HepG2 (cell line): ENCODE data around the gene HSD17B8. TPM values are rescaled to one million over a fixed set of nuclear protein-coding genes. Genes with fewer than 3 reads are reported as not detected.

ENCODE experiments used
- ARID3A ChIP-seq: IDR thresholded peaks from 2 replicates; pipeline ENCODE4 v1.6.1; 2012; ENCODE audit warnings: low read depth, low read length, improper control_type of control experiment
- MZF1 ChIP-seq: sonication (generic); formaldehyde crosslinking; IDR thresholded peaks from 2 replicates; pipeline ENCODE4 v1.8.1; 2023; ENCODE audit warnings: mild to moderate bottlenecking, missing genetic modification reagents, borderline replicate concordance
- NFYB ChIP-seq: sonication (generic); formaldehyde crosslinking; IDR thresholded peaks from 2 replicates; pipeline ENCODE4 v1.4.0; 2020; ENCODE audit warnings: missing genetic modification reagents
- PAX8 ChIP-seq: sonication (generic); formaldehyde crosslinking; IDR thresholded peaks from 2 replicates; pipeline ENCODE4 v1.8.0; 2022; ENCODE audit warnings: mild to moderate bottlenecking, missing genetic modification reagents, borderline replicate concordance
- SOX13 ChIP-seq, 3 experiments: fragments of 450-650 bp in 1 of 3; sonication (generic) in 1 of 3; formaldehyde crosslinking in 1 of 3; IDR thresholded peaks in 2 of 3; conservative IDR thresholded peaks in 1 of 3; 2 replicates each; pipeline versions ENCODE4 v1.5.0 to v1.6.1; 2016 to 2020; ENCODE audit warnings: antibody characterized with exemption in 1 of 3, mild to moderate bottlenecking in 1 of 3, missing compliant biosample characterization in 1 of 3, missing genetic modification reagents in 1 of 3, moderate library complexity in 1 of 3
- SPEN ChIP-seq: sonication (generic); formaldehyde crosslinking; IDR thresholded peaks from 2 replicates; pipeline ENCODE4 v1.5.1; 2020; ENCODE audit warnings: low read depth, mild to moderate bottlenecking, missing genetic modification reagents
- ZNF33A ChIP-seq: sonication (generic); formaldehyde crosslinking; IDR thresholded peaks from 2 replicates; pipeline ENCODE4 v1.5.1; 2020; ENCODE audit warnings: missing genetic modification reagents, mild to moderate bottlenecking, moderate library complexity, borderline replicate concordance
- ZNF577 ChIP-seq: sonication (generic); formaldehyde crosslinking; IDR thresholded peaks from 2 replicates; pipeline ENCODE4 v1.4.0; 2020; ENCODE audit warnings: mild to moderate bottlenecking, low read depth, missing genetic modification reagents, borderline replicate concordance
- polyA plus RNA-seq, 8 experiments: library from polyadenylated mRNA; depleted of rRNA in 3 of 8; stranded (reverse) in 7 of 8; unstranded in 1 of 8; fragments of >200 nt; fragmentation: Illumina TruSeq in 4 of 8; extraction: Trizol in 4 of 8; gene quantifications; 2 replicates each; pipeline versions ENCODE4 v1.2.1 to v1.2.3, GENCODE V29; 2011 to 2016; ENCODE audit warnings: low read depth in 4 of 8, missing spikeins in 1 of 8, mixed read lengths in 1 of 8; ENCODE audit not compliant: insufficient read depth in 1 of 8
- total RNA-seq, 5 experiments: library from RNA; depleted of rRNA; stranded (reverse); fragments of >200 nt; fragmentation: Illumina TruSeq; extraction: Trizol; gene quantifications; 2 replicates each; pipeline ENCODE4 v1.2.3, GENCODE V29; 2016; ENCODE audit warnings: low read depth in 1 of 5
- TF ChIP-seq, protein P1 (sequence below): sonication (generic); formaldehyde crosslinking; IDR thresholded peaks from 2 replicates; pipeline ENCODE4 v1.4.0; 2020; ENCODE audit warnings: missing genetic modification reagents, borderline replicate concordance
- TF ChIP-seq, protein P2 (sequence below): sonication (generic); formaldehyde crosslinking; IDR thresholded peaks from 2 replicates; pipeline ENCODE4; 2020; ENCODE audit warnings: missing genetic modification reagents, mild to moderate bottlenecking, borderline replicate concordance
- TF ChIP-seq, protein P3 (sequence below): sonication (generic); formaldehyde crosslinking; IDR thresholded peaks from 2 replicates; pipeline ENCODE4 v1.4.0; 2020; ENCODE audit warnings: mild to moderate bottlenecking, missing genetic modification reagents
- TF ChIP-seq, protein P4 (sequence below): sonication (generic); formaldehyde crosslinking; IDR thresholded peaks from 2 replicates; pipeline ENCODE4 v1.5.1; 2020; ENCODE audit warnings: mild to moderate bottlenecking, missing genetic modification reagents, moderate library complexity

HSD17B8 gene
- total and polyA plus RNA-seq, 2 of the 13 experiments (the other 11 are each of a cell fraction or from before 2014, with no cell fraction given), result 12.6 to 20.1 TPM

DNA sequence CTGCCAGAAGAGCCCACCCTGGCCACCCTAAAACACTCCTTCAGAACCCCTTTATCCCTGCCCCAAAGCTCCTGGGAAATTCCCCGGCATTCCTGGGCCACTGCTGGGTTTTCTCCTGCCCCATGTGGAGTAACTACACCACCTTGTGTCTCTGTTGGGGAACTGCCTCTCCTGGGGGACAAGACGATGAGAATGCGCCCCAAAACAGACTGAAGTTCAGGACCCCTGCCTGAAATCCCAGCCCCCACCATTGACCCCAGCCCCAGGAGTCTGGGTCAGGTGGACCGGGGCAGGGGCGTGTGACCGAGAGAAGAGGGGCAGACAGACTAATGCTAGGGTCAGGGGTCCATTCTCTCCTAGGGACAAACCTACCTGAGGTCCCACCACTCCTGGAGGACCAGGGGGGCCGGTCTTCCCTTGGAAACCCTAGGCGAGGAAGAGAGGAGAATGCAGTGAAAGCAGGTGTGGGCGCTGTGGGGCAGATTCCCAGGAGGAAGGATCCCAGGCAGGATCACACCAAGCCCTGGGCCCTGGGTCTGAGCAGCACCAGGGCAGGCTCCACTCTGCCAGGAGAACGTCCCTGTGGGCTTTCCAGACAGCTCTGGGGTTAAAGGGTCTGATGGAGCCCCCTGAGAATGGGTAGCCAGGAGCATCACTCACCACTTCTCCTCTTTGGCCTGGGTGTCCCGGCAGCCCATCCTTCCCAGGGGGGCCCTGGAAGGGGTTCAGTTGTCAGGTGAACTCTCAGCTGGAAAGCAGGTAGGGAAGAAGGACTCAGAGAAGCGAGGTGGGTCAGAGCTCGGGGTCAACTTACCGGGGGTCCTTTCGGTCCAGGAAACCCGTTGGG lies 31.5 kb upstream of the HSD17B8 start (continued):
- TF ChIP-seq, protein P1, sequence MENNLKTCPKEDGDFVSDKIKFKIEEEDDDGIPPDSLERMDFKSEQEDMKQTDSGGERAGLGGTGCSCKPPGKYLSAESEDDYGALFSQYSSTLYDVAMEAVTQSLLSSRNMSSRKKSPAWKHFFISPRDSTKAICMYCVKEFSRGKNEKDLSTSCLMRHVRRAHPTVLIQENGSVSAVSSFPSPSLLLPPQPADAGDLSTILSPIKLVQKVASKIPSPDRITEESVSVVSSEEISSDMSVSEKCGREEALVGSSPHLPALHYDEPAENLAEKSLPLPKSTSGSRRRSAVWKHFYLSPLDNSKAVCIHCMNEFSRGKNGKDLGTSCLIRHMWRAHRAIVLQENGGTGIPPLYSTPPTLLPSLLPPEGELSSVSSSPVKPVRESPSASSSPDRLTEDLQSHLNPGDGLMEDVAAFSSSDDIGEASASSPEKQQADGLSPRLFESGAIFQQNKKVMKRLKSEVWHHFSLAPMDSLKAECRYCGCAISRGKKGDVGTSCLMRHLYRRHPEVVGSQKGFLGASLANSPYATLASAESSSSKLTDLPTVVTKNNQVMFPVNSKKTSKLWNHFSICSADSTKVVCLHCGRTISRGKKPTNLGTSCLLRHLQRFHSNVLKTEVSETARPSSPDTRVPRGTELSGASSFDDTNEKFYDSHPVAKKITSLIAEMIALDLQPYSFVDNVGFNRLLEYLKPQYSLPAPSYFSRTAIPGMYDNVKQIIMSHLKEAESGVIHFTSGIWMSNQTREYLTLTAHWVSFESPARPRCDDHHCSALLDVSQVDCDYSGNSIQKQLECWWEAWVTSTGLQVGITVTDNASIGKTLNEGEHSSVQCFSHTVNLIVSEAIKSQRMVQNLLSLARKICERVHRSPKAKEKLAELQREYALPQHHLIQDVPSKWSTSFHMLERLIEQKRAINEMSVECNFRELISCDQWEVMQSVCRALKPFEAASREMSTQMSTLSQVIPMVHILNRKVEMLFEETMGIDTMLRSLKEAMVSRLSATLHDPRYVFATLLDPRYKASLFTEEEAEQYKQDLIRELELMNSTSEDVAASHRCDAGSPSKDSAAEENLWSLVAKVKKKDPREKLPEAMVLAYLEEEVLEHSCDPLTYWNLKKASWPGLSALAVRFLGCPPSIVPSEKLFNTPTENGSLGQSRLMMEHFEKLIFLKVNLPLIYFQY (CRISPR knock-in tag), result peak; percentile 85; the same call in 1 of the 2 replicates
- TF ChIP-seq ZNF577 (CRISPR knock-in tag) (no peak), SPEN (0 out of 2 replicates have a peak, but pooled peaks have one; percentile 30), NFYB (CRISPR knock-in tag) (no peak), MZF1 (no peak), SOX13 (IDR thresholded peaks at IDR 0.05) (no peak), SOX13 (CRISPR knock-in tag; conservative IDR thresholded peaks at IDR 0.05 in 1 of 2, IDR thresholded peaks at IDR 0.05 in 1 of 2) (no peak), PAX8 (CRISPR knock-in tag) (no peak), ARID3A (0 out of 2 replicates have a peak, but pooled peaks have one; percentile 21), ZNF33A (CRISPR knock-in tag) (no peak)
- TF ChIP-seq, protein P2, sequence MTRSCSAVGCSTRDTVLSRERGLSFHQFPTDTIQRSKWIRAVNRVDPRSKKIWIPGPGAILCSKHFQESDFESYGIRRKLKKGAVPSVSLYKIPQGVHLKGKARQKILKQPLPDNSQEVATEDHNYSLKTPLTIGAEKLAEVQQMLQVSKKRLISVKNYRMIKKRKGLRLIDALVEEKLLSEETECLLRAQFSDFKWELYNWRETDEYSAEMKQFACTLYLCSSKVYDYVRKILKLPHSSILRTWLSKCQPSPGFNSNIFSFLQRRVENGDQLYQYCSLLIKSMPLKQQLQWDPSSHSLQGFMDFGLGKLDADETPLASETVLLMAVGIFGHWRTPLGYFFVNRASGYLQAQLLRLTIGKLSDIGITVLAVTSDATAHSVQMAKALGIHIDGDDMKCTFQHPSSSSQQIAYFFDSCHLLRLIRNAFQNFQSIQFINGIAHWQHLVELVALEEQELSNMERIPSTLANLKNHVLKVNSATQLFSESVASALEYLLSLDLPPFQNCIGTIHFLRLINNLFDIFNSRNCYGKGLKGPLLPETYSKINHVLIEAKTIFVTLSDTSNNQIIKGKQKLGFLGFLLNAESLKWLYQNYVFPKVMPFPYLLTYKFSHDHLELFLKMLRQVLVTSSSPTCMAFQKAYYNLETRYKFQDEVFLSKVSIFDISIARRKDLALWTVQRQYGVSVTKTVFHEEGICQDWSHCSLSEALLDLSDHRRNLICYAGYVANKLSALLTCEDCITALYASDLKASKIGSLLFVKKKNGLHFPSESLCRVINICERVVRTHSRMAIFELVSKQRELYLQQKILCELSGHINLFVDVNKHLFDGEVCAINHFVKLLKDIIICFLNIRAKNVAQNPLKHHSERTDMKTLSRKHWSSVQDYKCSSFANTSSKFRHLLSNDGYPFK (CRISPR knock-in tag), result no peak
- TF ChIP-seq, protein P3, sequence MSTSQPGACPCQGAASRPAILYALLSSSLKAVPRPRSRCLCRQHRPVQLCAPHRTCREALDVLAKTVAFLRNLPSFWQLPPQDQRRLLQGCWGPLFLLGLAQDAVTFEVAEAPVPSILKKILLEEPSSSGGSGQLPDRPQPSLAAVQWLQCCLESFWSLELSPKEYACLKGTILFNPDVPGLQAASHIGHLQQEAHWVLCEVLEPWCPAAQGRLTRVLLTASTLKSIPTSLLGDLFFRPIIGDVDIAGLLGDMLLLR (CRISPR knock-in tag), result no peak
- TF ChIP-seq, protein P4, sequence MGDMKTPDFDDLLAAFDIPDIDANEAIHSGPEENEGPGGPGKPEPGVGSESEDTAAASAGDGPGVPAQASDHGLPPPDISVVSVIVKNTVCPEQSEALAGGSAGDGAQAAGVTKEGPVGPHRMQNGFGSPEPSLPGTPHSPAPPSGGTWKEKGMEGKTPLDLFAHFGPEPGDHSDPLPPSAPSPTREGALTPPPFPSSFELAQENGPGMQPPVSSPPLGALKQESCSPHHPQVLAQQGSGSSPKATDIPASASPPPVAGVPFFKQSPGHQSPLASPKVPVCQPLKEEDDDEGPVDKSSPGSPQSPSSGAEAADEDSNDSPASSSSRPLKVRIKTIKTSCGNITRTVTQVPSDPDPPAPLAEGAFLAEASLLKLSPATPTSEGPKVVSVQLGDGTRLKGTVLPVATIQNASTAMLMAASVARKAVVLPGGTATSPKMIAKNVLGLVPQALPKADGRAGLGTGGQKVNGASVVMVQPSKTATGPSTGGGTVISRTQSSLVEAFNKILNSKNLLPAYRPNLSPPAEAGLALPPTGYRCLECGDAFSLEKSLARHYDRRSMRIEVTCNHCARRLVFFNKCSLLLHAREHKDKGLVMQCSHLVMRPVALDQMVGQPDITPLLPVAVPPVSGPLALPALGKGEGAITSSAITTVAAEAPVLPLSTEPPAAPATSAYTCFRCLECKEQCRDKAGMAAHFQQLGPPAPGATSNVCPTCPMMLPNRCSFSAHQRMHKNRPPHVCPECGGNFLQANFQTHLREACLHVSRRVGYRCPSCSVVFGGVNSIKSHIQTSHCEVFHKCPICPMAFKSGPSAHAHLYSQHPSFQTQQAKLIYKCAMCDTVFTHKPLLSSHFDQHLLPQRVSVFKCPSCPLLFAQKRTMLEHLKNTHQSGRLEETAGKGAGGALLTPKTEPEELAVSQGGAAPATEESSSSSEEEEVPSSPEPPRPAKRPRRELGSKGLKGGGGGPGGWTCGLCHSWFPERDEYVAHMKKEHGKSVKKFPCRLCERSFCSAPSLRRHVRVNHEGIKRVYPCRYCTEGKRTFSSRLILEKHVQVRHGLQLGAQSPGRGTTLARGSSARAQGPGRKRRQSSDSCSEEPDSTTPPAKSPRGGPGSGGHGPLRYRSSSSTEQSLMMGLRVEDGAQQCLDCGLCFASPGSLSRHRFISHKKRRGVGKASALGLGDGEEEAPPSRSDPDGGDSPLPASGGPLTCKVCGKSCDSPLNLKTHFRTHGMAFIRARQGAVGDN (CRISPR knock-in tag), result peak; percentile 47
